HEK293T (cell line): ENCODE data around the gene RGSL1.
"Not testable (repeated sequence)": the region's sequence is repeated elsewhere in the genome, so short reads cannot be mapped to it uniquely, and the experiment has no call there.

Experiments used
- CTCF ChIA-PET: fragments of 350-600 bp; formaldehyde crosslinking; extraction: SDS; loops from one replicate; lab custom pipeline; 2021; ENCODE audit warnings: antibody characterized with exemption, inconsistent platforms; lab: Yijun Ruan, JAX
- POLR2A ChIA-PET: fragments of 350-600 bp; formaldehyde crosslinking; extraction: SDS; loops from one replicate; lab custom pipeline; 2020; ENCODE audit warnings: antibody characterized with exemption, inconsistent platforms; lab: Yijun Ruan, JAX
- DNase-seq: peaks from one replicate; pipeline ENCODE4 v3.0.0; 2012; ENCODE audit warnings: mixed read lengths; ENCODE audit errors: extremely low spot score
- ARNT ChIP-seq: fragments of 450-650 bp; IDR thresholded peaks from 2 replicates; pipeline ENCODE4 v1.6.1; 2017; ENCODE audit warnings: mild to moderate bottlenecking
- BHLHE40 ChIP-seq: fragments of 450-650 bp; IDR thresholded peaks from 2 replicates; pipeline ENCODE4 v1.6.1; 2016; ENCODE audit warnings: mild to moderate bottlenecking, moderate library complexity, borderline replicate concordance
- CTBP1 ChIP-seq: fragments of 450-650 bp; IDR thresholded peaks from 2 replicates; pipeline ENCODE4 v1.6.1; 2016; ENCODE audit warnings: borderline replicate concordance
- ELF4 ChIP-seq: fragments of 450-650 bp; IDR thresholded peaks from 2 replicates; pipeline ENCODE4 v1.6.1; 2017; ENCODE audit warnings: antibody characterized with exemption
- FOXA1 ChIP-seq: fragments of 450-650 bp; IDR thresholded peaks from 2 replicates; pipeline ENCODE4 v1.6.1; 2016; ENCODE audit warnings: mild to moderate bottlenecking
- FOXK2 ChIP-seq: fragments of 450-650 bp; IDR thresholded peaks from 2 replicates; pipeline ENCODE4 v1.6.1; 2016; ENCODE audit warnings: mild to moderate bottlenecking
- FOXM1 ChIP-seq: fragments of 450-650 bp; IDR thresholded peaks from 2 replicates; pipeline ENCODE4 v1.6.1; 2017; ENCODE audit warnings: mild to moderate bottlenecking, borderline replicate concordance
- HDGF ChIP-seq: fragments of 450-650 bp; IDR thresholded peaks from 2 replicates; pipeline ENCODE4 v1.6.1; 2017; ENCODE audit warnings: antibody characterized with exemption, borderline replicate concordance
- L3MBTL2 ChIP-seq: fragments of 450-650 bp; conservative IDR thresholded peaks from 2 replicates; pipeline ENCODE4 v1.6.1; 2016; ENCODE audit warnings: mild to moderate bottlenecking
- LEF1 ChIP-seq: fragments of 450-650 bp; IDR thresholded peaks from 2 replicates; pipeline ENCODE4 v1.6.1; 2017; ENCODE audit warnings: mild to moderate bottlenecking, borderline replicate concordance
- NFRKB ChIP-seq: fragments of 450-650 bp; IDR thresholded peaks from 2 replicates; pipeline ENCODE4 v1.6.1; 2016; ENCODE audit warnings: mild to moderate bottlenecking, moderate library complexity
- PKNOX1 ChIP-seq: fragments of 450-650 bp; IDR thresholded peaks from 2 replicates; pipeline ENCODE4 v1.6.1; 2016
- SP1 ChIP-seq: fragments of 450-650 bp; IDR thresholded peaks from 2 replicates; pipeline ENCODE4 v1.6.1; 2017
- SUZ12 ChIP-seq: fragments of 450-650 bp; IDR thresholded peaks from 2 replicates; pipeline ENCODE4 v1.6.1; 2016; ENCODE audit warnings: mild to moderate bottlenecking
- TARDBP ChIP-seq: fragments of 450-650 bp; IDR thresholded peaks from 2 replicates; pipeline ENCODE4 v1.6.1; 2016
- ZNF384 ChIP-seq: fragments of 450-650 bp; IDR thresholded peaks from 2 replicates; pipeline ENCODE4 v1.6.1; 2016

Gene RGSL1

GRCh38 chr1:182525342-182525741 lies 75.4 kb downstream of the RGSL1 start:
- POLR2A ChIA-PET, result no interaction called here
- CTCF ChIA-PET, result no interaction called here

GRCh38 chr1:182527680-182528079 lies 77.7 kb downstream of the RGSL1 start:
- TF ChIP-seq ZNF384 (no peak), FOXA1 (no peak), SP1 (no peak), L3MBTL2 (no peak), NFRKB (no peak), TARDBP (no peak), PKNOX1 (no peak), ELF4 (no peak), HDGF (no peak), BHLHE40 (no peak), FOXM1 (no peak), SUZ12 (no peak), ARNT (no peak), CTBP1 (no peak), FOXK2 (no peak), LEF1 (no peak)
- ChIA-PET POLR2A (no interaction called here), CTCF (no interaction called here)
- no peak for DNase-seq

More at GRCh38 chr1:182525342-182525741, 75.4 kb downstream of the RGSL1 start:
- no peak for TF ChIP-seq ZNF384
- no peak for TF ChIP-seq TARDBP
- no peak for TF ChIP-seq HDGF
- TF ChIP-seq FOXK2, result no peak
- TF ChIP-seq SP1, result no peak
- no peak for TF ChIP-seq ARNT
- TF ChIP-seq CTBP1, result no peak
- no peak for TF ChIP-seq BHLHE40
- no peak for TF ChIP-seq L3MBTL2
- no peak for DNase-seq

- DNase-seq, POLR2A ChIA-PET, CTCF ChIA-PET: not testable (repeated sequence)
Measured at GRCh38 chr1:182528206-182528605, 78.3 kb downstream of the RGSL1 start.

- POLR2A ChIA-PET, result no interaction called here
Measured at GRCh38 chr1:182533896-182534295, 84.0 kb downstream of the RGSL1 start.

GRCh38 chr1:182549346-182549745 lies 99.4 kb downstream of the RGSL1 start:
- ChIA-PET CTCF (interaction anchor here (0.6 kb wide), 1 partner anchor 20 kb away, joined by 3 read pairs; no protein-coding TSS in a partner anchor), POLR2A (no interaction called here)
- TF ChIP-seq BHLHE40 (no peak), NFRKB (no peak), FOXA1 (no peak), FOXM1 (no peak), ELF4 (no peak), SUZ12 (no peak), PKNOX1 (no peak), TARDBP (no peak), L3MBTL2 (no peak), ZNF384 (no peak), LEF1 (no peak), CTBP1 (no peak), ARNT (no peak), FOXK2 (no peak), SP1 (no peak), HDGF (no peak)
- DNase-seq, result no peak

More at GRCh38 chr1:182533896-182534295, 84.0 kb downstream of the RGSL1 start:
- no peak for TF ChIP-seq NFRKB
- TF ChIP-seq ARNT, result no peak
- TF ChIP-seq SUZ12, result no peak
- no peak for TF ChIP-seq FOXK2
- TF ChIP-seq HDGF, result no peak
- no peak for TF ChIP-seq FOXA1
- no peak for TF ChIP-seq L3MBTL2
- TF ChIP-seq PKNOX1, result no peak
- TF ChIP-seq TARDBP, result no peak
- no peak for TF ChIP-seq SP1
- no peak for TF ChIP-seq LEF1
- TF ChIP-seq ELF4, result no peak
- TF ChIP-seq CTBP1, result no peak
- TF ChIP-seq BHLHE40, result no peak
- no peak for TF ChIP-seq ZNF384
- no peak for TF ChIP-seq FOXM1
- CTCF ChIA-PET, result no interaction called here
- DNase-seq, result no peak

GRCh38 chr1:182549811-182550210 lies 99.9 kb downstream of the RGSL1 start:
- no peak for DNase-seq
- ChIA-PET CTCF (interaction anchor here (0.6 kb wide), 1 partner anchor 21 kb away, joined by 3 read pairs; no protein-coding TSS in a partner anchor), POLR2A (no interaction called here)
- TF ChIP-seq NFRKB (no peak), ZNF384 (no peak), L3MBTL2 (no peak), TARDBP (no peak), CTBP1 (no peak), SUZ12 (no peak), FOXM1 (no peak)
